Trophoblast cell (in vitro differentiated cells and primary cell): ENCODE results near the gene TCF15.

Source experiments
- DNase-seq, 2 donors: peaks; one replicate each; pipeline ENCODE4 v3.0.0-alpha.2; 2016
- H2AFZ ChIP-seq: 2 replicates; pipeline ENCODE4 v1.6.1; 2013; ENCODE audit warnings: low read length, moderate library complexity, mild to moderate bottlenecking; ENCODE audit not compliant: insufficient read depth, poor library complexity
- H2AK5ac ChIP-seq: 2 replicates; pipeline ENCODE4 v1.6.1; 2013; ENCODE audit warnings: mild to moderate bottlenecking, low read length
- H2BK120ac ChIP-seq: 2 replicates; pipeline ENCODE4 v1.6.1; 2013; ENCODE audit warnings: low read length, mild to moderate bottlenecking, moderate library complexity; ENCODE audit not compliant: insufficient read depth, poor library complexity
- H2BK12ac ChIP-seq: 2 replicates; pipeline ENCODE4 v1.6.1; 2013; ENCODE audit warnings: mild to moderate bottlenecking, low read length, moderate library complexity
- H2BK5ac ChIP-seq: 2 replicates; pipeline ENCODE4 v1.6.1; 2013; ENCODE audit warnings: low read length, low read depth, moderate library complexity, mild to moderate bottlenecking; ENCODE audit not compliant: poor library complexity
- H3K14ac ChIP-seq: 2 replicates; pipeline ENCODE4 v1.6.1; 2013; ENCODE audit warnings: mild to moderate bottlenecking, low read length
- H3K18ac ChIP-seq: 2 replicates; pipeline ENCODE4 v1.6.1; 2013; ENCODE audit warnings: mild to moderate bottlenecking, low read length
- H3K23ac ChIP-seq: 2 replicates; pipeline ENCODE4 v1.6.1; 2013; ENCODE audit warnings: low read length
- H3K27ac ChIP-seq: 2 replicates; pipeline ENCODE4 v1.5.1; 2013; ENCODE audit warnings: low read depth, mild to moderate bottlenecking, inconsistent platforms, low read length, moderate library complexity
- H3K27me3 ChIP-seq: 2 replicates; pipeline ENCODE4 v1.6.1; 2013; ENCODE audit warnings: inconsistent platforms, mild to moderate bottlenecking, low read length, moderate library complexity; ENCODE audit not compliant: insufficient read depth
- H3K36me3 ChIP-seq, 2 experiments: 1 replicate in 1 of 2; 2 replicates in 1 of 2; pipeline ENCODE4 v1.6.1; 2013; ENCODE audit warnings: low read length in 2 of 2, mild to moderate bottlenecking in 2 of 2, moderate library complexity in 1 of 2; ENCODE audit not compliant: insufficient read depth in 2 of 2, control insufficient read depth in 1 of 2
- H3K4ac ChIP-seq: 2 replicates; pipeline ENCODE4 v1.6.1; 2013; ENCODE audit warnings: low read depth, mild to moderate bottlenecking, low read length, moderate library complexity
- H3K4me1 ChIP-seq, 2 experiments: 1 replicate in 1 of 2; 2 replicates in 1 of 2; pipeline ENCODE4 v1.6.1; 2013; ENCODE audit warnings: low read length in 2 of 2, mild to moderate bottlenecking in 2 of 2, moderate library complexity in 1 of 2; ENCODE audit not compliant: insufficient read depth in 2 of 2, control insufficient read depth in 1 of 2
- H3K4me2 ChIP-seq: 2 replicates; pipeline ENCODE4 v1.6.1; 2013; ENCODE audit warnings: inconsistent platforms, mild to moderate bottlenecking, low read length, moderate library complexity
- H3K4me3 ChIP-seq: 2 replicates; pipeline ENCODE4 v1.5.1; 2013; ENCODE audit warnings: mild to moderate bottlenecking, low read depth, low read length, inconsistent platforms
- H3K79me1 ChIP-seq: one replicate; pipeline ENCODE4 v1.6.1; 2013; ENCODE audit warnings: low read length
- H3K79me2 ChIP-seq: 2 replicates; pipeline ENCODE4 v1.6.1; 2013; ENCODE audit warnings: low read length, mild to moderate bottlenecking; ENCODE audit not compliant: control insufficient read depth, insufficient read depth, poor library complexity
- H3K9ac ChIP-seq: 2 replicates; pipeline ENCODE4 v1.6.1; 2013; ENCODE audit warnings: mild to moderate bottlenecking, low read length
- H3K9me3 ChIP-seq: 2 replicates; pipeline ENCODE4 v1.6.1; 2013; ENCODE audit warnings: low read depth, mild to moderate bottlenecking, control low read depth, inconsistent platforms, low read length; ENCODE audit not compliant: insufficient read depth
- H4K12ac ChIP-seq: 2 replicates; pipeline ENCODE4 v1.6.1; 2013; ENCODE audit warnings: low read depth, mild to moderate bottlenecking, low read length, moderate library complexity
- H4K8ac ChIP-seq: 2 replicates; pipeline ENCODE4 v1.6.1; 2013; ENCODE audit warnings: low read depth, mild to moderate bottlenecking, low read length, moderate library complexity
- H4K91ac ChIP-seq: one replicate; pipeline ENCODE4 v1.6.1; 2013; ENCODE audit warnings: low read depth, mild to moderate bottlenecking, low read length, moderate library complexity
- WGBS: extraction: QIAGEN DNeasy Blood & Tissue Kit; methylation state at CpG from one replicate; pipeline ENCODE4 v1.1.7; 2013; ENCODE audit warnings: missing lambda C conversion rate; ENCODE audit not compliant: insufficient read length, insufficient coverage; ENCODE audit errors: extremely low coverage; 5-methylcytosine and 5-hydroxymethylcytosine counted together

TCF15 gene

DNA sequence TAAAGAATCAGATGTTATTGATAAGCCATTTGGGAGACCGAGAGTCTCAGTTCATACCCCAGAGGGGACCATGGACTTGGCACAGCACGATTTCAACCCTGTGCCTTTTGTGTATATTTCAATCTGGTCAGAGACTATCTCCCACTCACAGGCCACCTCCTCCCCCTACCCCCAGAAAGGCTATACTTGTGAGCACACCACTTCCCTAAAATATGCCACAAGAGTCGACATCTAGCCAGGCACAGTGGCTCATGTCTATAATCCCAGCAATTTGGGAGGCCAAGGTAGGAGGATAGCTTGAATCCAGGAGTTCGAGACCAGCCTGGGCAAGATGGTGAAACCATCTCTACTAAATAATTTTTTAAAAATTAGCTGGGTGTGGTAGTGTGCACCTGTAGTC is 13.6 kb upstream of the TCF15 start:
- no peak overlapping the region for H2BK12ac ChIP-seq
- no CpG with 5 or more reads among the region's 4 CpGs for WGBS
- no peak overlapping the region for H3K18ac ChIP-seq
- H3K4me3 ChIP-seq: no peak overlapping the region
- no peak overlapping the region for H3K23ac ChIP-seq
- H3K14ac ChIP-seq: no peak overlapping the region
- no peak overlapping the region for H2BK5ac ChIP-seq
- H3K27ac ChIP-seq: no peak overlapping the region
- peaks cover 13 to 17% of the 10 kb centered on the region in 2 experiments for H3K4me1 ChIP-seq
- H2AFZ ChIP-seq: no peak overlapping the region
- H3K9me3 ChIP-seq: no peaks in the 10 kb centered on the region
- no peak for DNase-seq
- H4K12ac ChIP-seq: no peak overlapping the region
- no peak overlapping the region for H3K9ac ChIP-seq
- H3K4me2 ChIP-seq: no peak overlapping the region
- H3K79me1 ChIP-seq: peaks cover 3% of the 10 kb centered on the region
- no peaks in the 10 kb centered on the region for H3K79me2 ChIP-seq
- no peak overlapping the region for H2BK120ac ChIP-seq
- H3K4ac ChIP-seq: no peak overlapping the region
- H3K36me3 ChIP-seq: no peaks in the 10 kb centered on the region
- H3K27me3 ChIP-seq: no peaks in the 10 kb centered on the region
- H4K8ac ChIP-seq: no peak overlapping the region
- no peak overlapping the region for H4K91ac ChIP-seq
- no peak overlapping the region for H2AK5ac ChIP-seq

DNA sequence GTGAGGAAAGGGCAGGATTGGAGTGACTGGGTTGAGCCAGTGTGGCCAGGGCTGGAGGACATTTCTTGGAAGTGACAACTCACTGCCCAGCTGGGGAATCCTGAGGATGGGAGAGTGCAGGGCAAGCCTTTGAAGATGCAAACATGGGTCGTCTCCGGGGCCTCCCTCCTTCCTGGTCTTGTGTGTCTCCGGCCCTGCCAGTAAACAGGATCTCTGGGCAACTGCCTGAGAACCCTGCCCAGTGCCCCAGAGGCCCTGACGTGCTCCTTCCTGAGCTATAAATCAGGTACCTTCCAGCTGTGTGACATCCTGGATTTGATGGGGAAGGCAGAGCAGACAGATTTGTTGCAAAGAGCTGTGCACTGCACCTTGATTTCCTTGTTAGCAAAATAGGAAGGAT is 12.9 kb upstream of the TCF15 start:
- WGBS: no CpG with 5 or more reads among the region's 4 CpGs
- no peaks in the 10 kb centered on the region for H3K27me3 ChIP-seq
- H3K36me3 ChIP-seq: no peaks in the 10 kb centered on the region
- no peaks in the 10 kb centered on the region for H3K9me3 ChIP-seq
- H3K4ac ChIP-seq: no peak overlapping the region
- H3K79me2 ChIP-seq: no peaks in the 10 kb centered on the region
- no peak overlapping the region for H3K23ac ChIP-seq
- H3K4me2 ChIP-seq: no peak overlapping the region
- H4K8ac ChIP-seq: no peak overlapping the region
- no peak for DNase-seq
- H4K12ac ChIP-seq: no peak overlapping the region
- no peak overlapping the region for H2BK12ac ChIP-seq
- H3K4me3 ChIP-seq: no peak overlapping the region
- no peak overlapping the region for H3K27ac ChIP-seq
- no peak overlapping the region for H2AFZ ChIP-seq
- H3K4me1 ChIP-seq: peaks cover 13 to 21% of the 10 kb centered on the region in 2 experiments
- no peak overlapping the region for H2AK5ac ChIP-seq
- no peak overlapping the region for H2BK120ac ChIP-seq
- peaks cover 3% of the 10 kb centered on the region for H3K79me1 ChIP-seq
- no peak overlapping the region for H3K9ac ChIP-seq
- no peak overlapping the region for H3K14ac ChIP-seq
- H2BK5ac ChIP-seq: no peak overlapping the region
- H4K91ac ChIP-seq: no peak overlapping the region
- no peak overlapping the region for H3K18ac ChIP-seq

DNA sequence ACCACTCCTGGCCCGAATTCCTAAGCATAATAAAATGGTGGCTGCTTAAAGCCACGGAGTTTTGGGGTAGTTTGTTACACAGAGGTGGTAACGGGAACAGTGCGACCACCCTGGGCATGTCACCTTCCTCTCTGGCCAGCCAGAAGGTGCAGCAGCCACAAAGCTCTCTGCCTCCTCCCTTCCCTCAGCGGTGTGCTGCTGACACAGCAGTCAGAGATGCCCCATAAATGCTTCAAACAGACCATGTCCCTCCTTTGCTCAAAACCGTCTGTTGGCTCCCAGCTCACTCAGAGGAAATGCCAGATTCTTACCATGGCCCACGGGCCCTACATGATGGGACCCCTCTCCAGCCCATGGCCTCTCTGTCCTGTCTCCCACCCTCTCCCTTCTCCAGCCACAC is 12.1 kb upstream of the TCF15 start:
- Histone ChIP-seq H3K9ac (no peak overlapping the region), H3K27ac (no peak overlapping the region), H3K79me1 (peaks cover 3% of the 10 kb centered on the region), H2AK5ac (no peak overlapping the region), H4K8ac (no peak overlapping the region), H3K27me3 (no peaks in the 10 kb centered on the region), H3K79me2 (no peaks in the 10 kb centered on the region), H3K18ac (no peak overlapping the region), H4K12ac (no peak overlapping the region), H3K4me3 (no peak overlapping the region), H3K4ac (no peak overlapping the region), H3K9me3 (no peaks in the 10 kb centered on the region), H2AFZ (no peak overlapping the region), H4K91ac (no peak overlapping the region), H3K14ac (no peak overlapping the region), H3K4me1 (peaks cover 13 to 21% of the 10 kb centered on the region in 2 experiments), H3K4me2 (no peak overlapping the region), H3K36me3 (no peaks in the 10 kb centered on the region), H3K23ac (no peak overlapping the region), H2BK12ac (no peak overlapping the region), H2BK120ac (no peak overlapping the region), H2BK5ac (no peak overlapping the region)
- no peak for DNase-seq
- WGBS: no CpG with 5 or more reads among the region's 7 CpGs

DNA sequence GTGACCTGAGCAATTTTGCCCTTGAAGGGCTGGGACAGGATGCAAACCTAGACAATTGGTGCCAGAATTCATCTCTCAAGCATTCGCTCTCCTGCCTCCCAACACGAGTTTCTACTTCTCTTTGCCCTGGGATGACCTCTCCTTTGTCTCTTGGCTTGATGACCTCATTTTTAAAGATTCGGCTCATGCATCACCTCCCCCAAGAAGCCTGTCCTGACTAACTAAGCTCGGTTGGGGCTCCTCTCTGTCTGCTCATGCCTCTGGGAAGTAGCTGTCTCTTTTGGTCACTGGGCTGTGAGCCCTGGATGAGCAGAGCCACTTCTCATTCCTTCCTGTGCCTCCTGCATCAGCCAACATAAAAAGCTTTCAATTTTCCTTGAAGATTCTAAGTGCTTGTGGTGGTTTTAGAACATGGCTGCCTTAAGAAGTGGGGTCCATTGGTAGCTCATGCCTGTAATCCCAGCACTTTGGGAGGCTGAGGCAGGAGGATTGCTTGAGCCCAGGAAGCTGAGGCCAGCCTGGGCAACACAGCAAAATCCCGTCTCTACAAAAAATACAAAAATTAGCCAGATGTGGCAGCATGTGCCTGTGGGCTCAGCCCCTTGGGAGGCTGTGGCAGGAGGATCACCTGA is 11.1 kb upstream of the TCF15 start:
- no peak overlapping the region for H3K4me3 ChIP-seq
- no peaks in the 10 kb centered on the region for H3K36me3 ChIP-seq
- H3K79me1 ChIP-seq: peaks cover 3% of the 10 kb centered on the region
- no peak overlapping the region for H4K8ac ChIP-seq
- H2BK5ac ChIP-seq: no peak overlapping the region
- H2BK12ac ChIP-seq: no peak overlapping the region
- H3K4ac ChIP-seq: no peak overlapping the region
- no CpG with 5 or more reads among the region's 5 CpGs for WGBS
- DNase-seq: no peak
- H3K9me3 ChIP-seq: no peaks in the 10 kb centered on the region
- no peak overlapping the region for H3K14ac ChIP-seq
- no peak overlapping the region for H3K9ac ChIP-seq
- H2AK5ac ChIP-seq: no peak overlapping the region
- H3K18ac ChIP-seq: no peak overlapping the region
- H3K4me1 ChIP-seq: peaks cover 13 to 21% of the 10 kb centered on the region in 2 experiments
- H3K79me2 ChIP-seq: no peaks in the 10 kb centered on the region
- H3K27ac ChIP-seq: peak overlapping the region; percentile 35
- H4K12ac ChIP-seq: no peak overlapping the region
- H4K91ac ChIP-seq: peak overlapping the region; percentile 23
- no peaks in the 10 kb centered on the region for H3K27me3 ChIP-seq
- H2AFZ ChIP-seq: no peak overlapping the region
- H3K4me2 ChIP-seq: no peak overlapping the region
- H3K23ac ChIP-seq: no peak overlapping the region
- no peak overlapping the region for H2BK120ac ChIP-seq
